ENCODE measurements around the gene PSMB2.

PSMB2 gene

GRCh38 chr1:35570589-35571137 is 70.7 kb downstream of the PSMB2 start:
- Histone ChIP-seq H3K27ac (no peak overlapping the region), H3K36me3 (no peaks in the 10 kb centered on the region), H3K4me1 (ENCODE audit: control insufficient read depth in 1 of 2, insufficient read depth in 1 of 2, low read depth in 1 of 2, low read length in 1 of 2) (peaks cover 11 to 16% of the 10 kb centered on the region in 2 experiments), H3K4me3 (ENCODE audit: low read depth in 1 of 2, low read length in 1 of 2) (no peak overlapping the region), H3K27me3 (peaks cover 33% of the 10 kb centered on the region), H3K9me3 (no peaks in the 10 kb centered on the region)
- no peak for TF ChIP-seq CTCF (IDR thresholded peaks at IDR 0.05)

GRCh38 chr1:35569936-35570335 is 71.4 kb downstream of the PSMB2 start:
- Histone ChIP-seq H3K27ac (no peak overlapping the region), H3K4me3 (ENCODE audit: low read depth in 1 of 2, low read length in 1 of 2) (no peak overlapping the region), H3K27me3 (peaks cover 31% of the 10 kb centered on the region), H3K9me3 (no peaks in the 10 kb centered on the region), H3K36me3 (no peaks in the 10 kb centered on the region), H3K4me1 (ENCODE audit: control insufficient read depth in 1 of 2, insufficient read depth in 1 of 2, low read depth in 1 of 2, low read length in 1 of 2) (peaks cover 9 to 16% of the 10 kb centered on the region in 2 experiments)
- TF ChIP-seq CTCF (IDR thresholded peaks at IDR 0.05) = no peak

- H3K4me3 ChIP-seq (ENCODE audit: low read depth in 1 of 2, low read length in 1 of 2) = no peak overlapping the region
- H3K36me3 ChIP-seq = no peaks in the 10 kb centered on the region
- TF ChIP-seq CTCF (IDR thresholded peaks at IDR 0.05) = peak; percentile 84
- H3K4me1 ChIP-seq (ENCODE audit: control insufficient read depth in 1 of 2, insufficient read depth in 1 of 2, low read depth in 1 of 2, low read length in 1 of 2) = peaks cover 18 to 23% of the 10 kb centered on the region in 2 experiments
- H3K27me3 ChIP-seq = peaks cover 22% of the 10 kb centered on the region
- H3K9me3 ChIP-seq = no peaks in the 10 kb centered on the region
- H3K27ac ChIP-seq = no peak overlapping the region
These were observed 72.3 kb downstream of the PSMB2 start for GRCh38 chr1:35568975-35569395.

- H3K4me1 ChIP-seq (ENCODE audit: control insufficient read depth in 1 of 2, insufficient read depth in 1 of 2, low read depth in 1 of 2, low read length in 1 of 2) = peaks cover 17 to 24% of the 10 kb centered on the region in 2 experiments
These were observed 73.3 kb downstream of the PSMB2 start for GRCh38 chr1:35567947-35568558.

GRCh38 chr1:35565742-35566133 is 75.6 kb downstream of the PSMB2 start:
- peaks cover 24 to 27% of the 10 kb centered on the region in 2 experiments for H3K4me1 ChIP-seq (ENCODE audit: control insufficient read depth in 1 of 2, insufficient read depth in 1 of 2, low read depth in 1 of 2, low read length in 1 of 2)
- no peaks in the 10 kb centered on the region for H3K36me3 ChIP-seq
- H3K4me3 ChIP-seq (ENCODE audit: low read depth in 1 of 2, low read length in 1 of 2) = no peak overlapping the region
- TF ChIP-seq CTCF (IDR thresholded peaks at IDR 0.05) = no peak
- no peaks in the 10 kb centered on the region for H3K27me3 ChIP-seq
- no peaks in the 10 kb centered on the region for H3K9me3 ChIP-seq
- no peak overlapping the region for H3K27ac ChIP-seq

More at GRCh38 chr1:35567947-35568558, 73.3 kb downstream of the PSMB2 start:
- no peaks in the 10 kb centered on the region for H3K9me3 ChIP-seq
- H3K27me3 ChIP-seq = peaks cover 13% of the 10 kb centered on the region
- H3K27ac ChIP-seq = no peak overlapping the region
- TF ChIP-seq CTCF (IDR thresholded peaks at IDR 0.05) = no peak
- no peaks in the 10 kb centered on the region for H3K36me3 ChIP-seq
- H3K4me3 ChIP-seq (ENCODE audit: low read depth in 1 of 2, low read length in 1 of 2) = no peak overlapping the region
